Loucy (cell line): Measurements from ENCODE around the gene TNC.

Experiments
- H2AFZ ChIP-seq: fragments of 200-600 bp; sonication (generic); 2 replicates; pipeline ENCODE4 v1.6.0; 2016; ENCODE audit warnings: antibody characterized with exemption, mild to moderate bottlenecking, low read length, moderate library complexity
- H3F3A ChIP-seq: fragments of 200-600 bp; 2 replicates; pipeline ENCODE4 v1.6.0; 2016; ENCODE audit warnings: antibody characterized with exemption, low read depth, mild to moderate bottlenecking
- H3K27me3 ChIP-seq: fragments of 200-600 bp; sonication (generic); 2 replicates; pipeline ENCODE4 v1.6.1; 2014; ENCODE audit warnings: low read length, mild to moderate bottlenecking; ENCODE audit not compliant: insufficient read depth, poor library complexity, severe bottlenecking
- H3K36me3 ChIP-seq: fragments of 200-600 bp; sonication (generic); 2 replicates; pipeline ENCODE4 v1.6.1; 2016; ENCODE audit warnings: low read length; ENCODE audit not compliant: insufficient read depth
- H3K4me1 ChIP-seq: fragments of 200-600 bp; sonication (generic); 2 replicates; pipeline ENCODE4 v1.5.1; 2014; ENCODE audit warnings: low read length, mild to moderate bottlenecking; ENCODE audit not compliant: insufficient read depth, poor library complexity, severe bottlenecking
- H3K4me2 ChIP-seq: fragments of 200-600 bp; sonication (generic); 2 replicates; pipeline ENCODE4 v1.6.0; 2014; ENCODE audit warnings: antibody characterized with exemption, low read length, low read depth, mild to moderate bottlenecking; ENCODE audit not compliant: poor library complexity, severe bottlenecking
- H3K4me3 ChIP-seq: fragments of 200-600 bp; sonication (generic); 2 replicates; pipeline ENCODE4 v1.5.1; 2014; ENCODE audit warnings: low read length, mild to moderate bottlenecking, mixed read lengths; ENCODE audit not compliant: poor library complexity, severe bottlenecking
- H3K79me2 ChIP-seq: fragments of 200-600 bp; sonication (generic); 2 replicates; pipeline ENCODE4 v1.6.1; 2014; ENCODE audit warnings: low read length; ENCODE audit not compliant: insufficient read depth
- H3K9ac ChIP-seq: fragments of 200-600 bp; sonication (generic); 2 replicates; pipeline ENCODE4 v1.6.0; 2014; ENCODE audit warnings: mild to moderate bottlenecking, low read depth, low read length, moderate library complexity; ENCODE audit not compliant: poor library complexity, severe bottlenecking
- H3K9me2 ChIP-seq: fragments of 200-600 bp; sonication (generic); replicated peaks from 2 replicates; pipeline ENCODE4 v1.6.1; 2016; ENCODE audit warnings: low read depth, low read length, mixed read lengths
- H3K9me3 ChIP-seq: fragments of 200-600 bp; sonication (generic); 2 replicates; pipeline ENCODE4 v1.6.1; 2014; ENCODE audit warnings: mild to moderate bottlenecking, antibody characterized with exemption, low read length, low read depth; ENCODE audit not compliant: insufficient read depth
- H4K20me1 ChIP-seq: fragments of 200-600 bp; sonication (generic); 2 replicates; pipeline ENCODE4 v1.6.0; 2014; ENCODE audit warnings: antibody characterized with exemption, low read length, mild to moderate bottlenecking; ENCODE audit not compliant: insufficient read depth, poor library complexity, severe bottlenecking
- CTCF ChIP-seq: fragments of 200-600 bp; sonication (generic); conservative IDR thresholded peaks from 2 replicates; pipeline ENCODE4 v1.5.1; 2014; ENCODE audit warnings: mild to moderate bottlenecking, antibody characterized with exemption, low read length
- EZH2phosphoT487 ChIP-seq: fragments of 200-600 bp; IDR thresholded peaks from 2 replicates; pipeline ENCODE4 v1.6.1; 2018; ENCODE audit warnings: antibody characterized with exemption, mild to moderate bottlenecking, moderate library complexity, borderline replicate concordance

Gene TNC

GRCh38 chr9:115010874-115011273 lies 107.1 kb downstream of the TNC start:
- H3K36me3 ChIP-seq: no peaks in the 10 kb centered on the region
- H3K9me3 ChIP-seq: no peaks in the 10 kb centered on the region
- no peaks in the 10 kb centered on the region for H3K4me1 ChIP-seq
- TF ChIP-seq CTCF: no peak
- no peak for TF ChIP-seq EZH2phosphoT487
- no peaks in the 10 kb centered on the region for H4K20me1 ChIP-seq
- no peaks in the 10 kb centered on the region for H3K27me3 ChIP-seq
- no peak overlapping the region for H3K4me3 ChIP-seq
- H3K9me2 ChIP-seq: no peaks in the 10 kb centered on the region
- no peaks in the 10 kb centered on the region for H3K79me2 ChIP-seq
- no peak overlapping the region for H3K4me2 ChIP-seq
- H3K9ac ChIP-seq: no peak overlapping the region
- H3F3A ChIP-seq: no peaks in the 10 kb centered on the region
- no peak overlapping the region for H2AFZ ChIP-seq

GRCh38 chr9:115008536-115009270 lies 109.3 kb downstream of the TNC start:
- no peak for TF ChIP-seq EZH2phosphoT487
- TF ChIP-seq CTCF: no peak
- no peaks in the 10 kb centered on the region for H4K20me1 ChIP-seq
- H3K36me3 ChIP-seq: no peaks in the 10 kb centered on the region
- no peaks in the 10 kb centered on the region for H3K79me2 ChIP-seq
- H3K9me2 ChIP-seq: no peaks in the 10 kb centered on the region
- H3K9ac ChIP-seq: no peak overlapping the region
- no peak overlapping the region for H3K4me3 ChIP-seq
- H3F3A ChIP-seq: no peaks in the 10 kb centered on the region
- no peak overlapping the region for H2AFZ ChIP-seq
- no peaks in the 10 kb centered on the region for H3K27me3 ChIP-seq
- H3K9me3 ChIP-seq: no peaks in the 10 kb centered on the region
- no peak overlapping the region for H3K4me2 ChIP-seq
- no peaks in the 10 kb centered on the region for H3K4me1 ChIP-seq

GRCh38 chr9:115006660-115007059 lies 111.3 kb downstream of the TNC start:
- no peaks in the 10 kb centered on the region for H3F3A ChIP-seq
- H3K9me3 ChIP-seq: no peaks in the 10 kb centered on the region
- no peaks in the 10 kb centered on the region for H3K79me2 ChIP-seq
- no peaks in the 10 kb centered on the region for H3K27me3 ChIP-seq
- TF ChIP-seq EZH2phosphoT487 (no peak), CTCF (no peak)
- H3K4me1 ChIP-seq: no peaks in the 10 kb centered on the region
- no peaks in the 10 kb centered on the region for H3K9me2 ChIP-seq
- no peaks in the 10 kb centered on the region for H4K20me1 ChIP-seq
- H3K9ac ChIP-seq: no peak overlapping the region
- H3K4me2 ChIP-seq: no peak overlapping the region
- H3K36me3 ChIP-seq: no peaks in the 10 kb centered on the region
- no peak overlapping the region for H2AFZ ChIP-seq
- H3K4me3 ChIP-seq: no peak overlapping the region
